WTC11 (cell line): ENCODE data around the gene SYDE2.

Experiments used
- CTCF ChIP-seq: fragments of 200-600 bp; IDR thresholded peaks from 2 replicates; pipeline ENCODE4 v1.8.0; 2022; ENCODE audit warnings: antibody characterized with exemption
- KAT7 ChIP-seq: sonication (generic); formaldehyde crosslinking; IDR thresholded peaks from 2 replicates; pipeline ENCODE4 v1.8.1; 2023; ENCODE audit warnings: missing genetic modification reagents, mild to moderate bottlenecking, borderline replicate concordance
- MAX ChIP-seq: sonication (generic); formaldehyde crosslinking; IDR thresholded peaks from 2 replicates; pipeline ENCODE4 v1.8.0; 2022; ENCODE audit warnings: mild to moderate bottlenecking, missing genetic modification reagents
- SMAD4 ChIP-seq: sonication (generic); formaldehyde crosslinking; IDR thresholded peaks from 2 replicates; pipeline ENCODE4 v1.8.0; 2022; ENCODE audit warnings: mild to moderate bottlenecking, missing genetic modification reagents
- USF2 ChIP-seq: sonication (generic); formaldehyde crosslinking; IDR thresholded peaks from 2 replicates; pipeline ENCODE4 v1.8.1; 2023; ENCODE audit warnings: mild to moderate bottlenecking, missing genetic modification reagents, moderate library complexity
- ZNF121 ChIP-seq: sonication (generic); formaldehyde crosslinking; IDR thresholded peaks from 2 replicates; pipeline ENCODE4 v1.8.0; 2023; ENCODE audit warnings: missing genetic modification reagents
- ZNF263 ChIP-seq: sonication (generic); formaldehyde crosslinking; IDR thresholded peaks from 2 replicates; pipeline ENCODE4 v1.8.1; 2022; ENCODE audit warnings: low read depth, mild to moderate bottlenecking, moderate library complexity, missing genetic modification reagents
- ZNF416 ChIP-seq: fragments of 250-450 bp; sonication (Bioruptor Pico); IDR thresholded peaks from 2 replicates; pipeline ENCODE4 v1.9.0; 2021; ENCODE audit warnings: mild to moderate bottlenecking, inconsistent platforms
- ZNF423 ChIP-seq: fragments of 250-450 bp; sonication (Bioruptor Pico); IDR thresholded peaks from 2 replicates; pipeline ENCODE4 v2.1.2; 2022; ENCODE audit warnings: mild to moderate bottlenecking, moderate library complexity
- ZNF425 ChIP-seq: fragments of 250-450 bp; sonication (Bioruptor Pico); conservative IDR thresholded peaks from 2 replicates; pipeline ENCODE4 v1.9.0; 2021; ENCODE audit warnings: mild to moderate bottlenecking

GRCh38 chr1:85216697-85217096 is 15.9 kb upstream of the SYDE2 start:
- TF ChIP-seq CTCF (no peak), ZNF121 (no peak), SMAD4 (CRISPR knock-in tag) (no peak), KAT7 (CRISPR knock-in tag) (no peak), ZNF263 (CRISPR knock-in tag) (no peak), USF2 (no peak), ZNF416 (no peak), ZNF423 (no peak), MAX (no peak), ZNF425 (CRISPR knock-in tag) (no peak)
